Parathyroid adenoma (tissue), 2 donors: Measurements from ENCODE around the gene TRPT1.
A peak's percentile ranks its signal among the peaks of the same experiment; 100 is the strongest.

Source experiments
- H2AFZ ChIP-seq: fragments of 300-600 bp; sonication (generic); one replicate; pipeline ENCODE4 v1.7.0; 2017; ENCODE audit warnings: antibody characterized with exemption, mild to moderate bottlenecking
- H3K27ac ChIP-seq: fragments of 300-600 bp; sonication (generic); one replicate; pipeline ENCODE4 v1.7.0; 2017
- H3K27me3 ChIP-seq: fragments of 300-600 bp; sonication (generic); one replicate; pipeline ENCODE4 v1.7.0; 2017; ENCODE audit warnings: low read length; ENCODE audit not compliant: control insufficient read depth, insufficient read depth
- H3K36me3 ChIP-seq: fragments of 300-600 bp; sonication (generic); one replicate; pipeline ENCODE4 v1.7.0; 2017; ENCODE audit warnings: low read length; ENCODE audit not compliant: control insufficient read depth, insufficient read depth
- H3K4me1 ChIP-seq: fragments of 300-600 bp; sonication (generic); one replicate; pipeline ENCODE4 v1.7.0; 2017; ENCODE audit warnings: control low read depth
- H3K4me2 ChIP-seq: fragments of 300-600 bp; sonication (generic); one replicate; pipeline ENCODE4 v1.7.0; 2017; ENCODE audit warnings: low read length
- H3K4me3 ChIP-seq: fragments of 300-600 bp; sonication (generic); one replicate; pipeline ENCODE4 v1.7.0; 2017; ENCODE audit warnings: low read depth, low read length
- H3K79me2 ChIP-seq: fragments of 300-600 bp; sonication (generic); one replicate; pipeline ENCODE4 v1.7.0; 2017; ENCODE audit warnings: control low read depth
- H3K9ac ChIP-seq: fragments of 300-600 bp; sonication (generic); one replicate; pipeline ENCODE4 v1.7.0; 2017; ENCODE audit warnings: mild to moderate bottlenecking
- H3K9me3 ChIP-seq: fragments of 300-600 bp; sonication (generic); one replicate; pipeline ENCODE4 v1.7.0; 2017; ENCODE audit warnings: low read length; ENCODE audit not compliant: control insufficient read depth
- CTCF ChIP-seq: fragments of 300-600 bp; sonication (generic); IDR thresholded peaks from one replicate; pipeline ENCODE4 v1.7.0; 2017; ENCODE audit warnings: antibody characterized with exemption, mild to moderate bottlenecking
- donor health status: primary hyperparathyroidism.

Gene TRPT1

GRCh38 chr11:64185175-64185692 lies 40.8 kb downstream of the TRPT1 start:
- H3K9ac ChIP-seq, result no peak overlapping the region
- no peaks in the 10 kb centered on the region for H3K9me3 ChIP-seq
- peak overlapping the region; percentile 85 for H3K4me3 ChIP-seq
- H3K36me3 ChIP-seq, result no peaks in the 10 kb centered on the region
- peaks cover 3% of the 10 kb centered on the region for H3K79me2 ChIP-seq
- peak overlapping the region; percentile 83 for H3K4me2 ChIP-seq
- H3K27me3 ChIP-seq, result no peaks in the 10 kb centered on the region
- H2AFZ ChIP-seq, result peak overlapping the region; percentile 81
- H3K4me1 ChIP-seq, result peaks cover 4% of the 10 kb centered on the region
- peak overlapping the region; percentile 75 for H3K27ac ChIP-seq
- TF ChIP-seq CTCF, result no peak

GRCh38 chr11:64183890-64184289 lies 42.1 kb downstream of the TRPT1 start:
- H3K4me2 ChIP-seq, result no peak overlapping the region
- H3K27ac ChIP-seq, result no peak overlapping the region
- H3K79me2 ChIP-seq, result peaks cover 3% of the 10 kb centered on the region
- no peaks in the 10 kb centered on the region for H3K27me3 ChIP-seq
- no peaks in the 10 kb centered on the region for H3K36me3 ChIP-seq
- H3K4me3 ChIP-seq, result no peak overlapping the region
- peaks cover 4% of the 10 kb centered on the region for H3K4me1 ChIP-seq
- TF ChIP-seq CTCF, result no peak
- no peak overlapping the region for H2AFZ ChIP-seq
- H3K9me3 ChIP-seq, result no peaks in the 10 kb centered on the region
- H3K9ac ChIP-seq, result no peak overlapping the region

- Histone ChIP-seq H3K4me3 (peak overlapping the region; percentile 17), H2AFZ (peak overlapping the region; percentile 34), H3K4me1 (peaks cover 4% of the 10 kb centered on the region), H3K27me3 (no peaks in the 10 kb centered on the region), H3K27ac (peak overlapping the region; percentile 33), H3K9ac (no peak overlapping the region), H3K79me2 (peaks cover 1% of the 10 kb centered on the region), H3K36me3 (no peaks in the 10 kb centered on the region), H3K4me2 (peak overlapping the region; percentile 50), H3K9me3 (no peaks in the 10 kb centered on the region)
- no peak for TF ChIP-seq CTCF
Observed at GRCh38 chr11:64181506-64182411, 44.2 kb downstream of the TRPT1 start.

GRCh38 chr11:64180891-64181290 lies 45.1 kb downstream of the TRPT1 start:
- TF ChIP-seq CTCF, result no peak
- no peak overlapping the region for H2AFZ ChIP-seq
- peaks cover 4% of the 10 kb centered on the region for H3K4me1 ChIP-seq
- no peaks in the 10 kb centered on the region for H3K79me2 ChIP-seq
- H3K9ac ChIP-seq, result no peak overlapping the region
- no peaks in the 10 kb centered on the region for H3K36me3 ChIP-seq
- H3K27ac ChIP-seq, result no peak overlapping the region
- H3K4me2 ChIP-seq, result no peak overlapping the region
- H3K9me3 ChIP-seq, result no peaks in the 10 kb centered on the region
- no peaks in the 10 kb centered on the region for H3K27me3 ChIP-seq
- H3K4me3 ChIP-seq, result no peak overlapping the region
